Cardiac septum (tissue), 1 donor: ENCODE data around the gene PRR29. TPM values are rescaled to one million over a fixed set of nuclear protein-coding genes. Genes with fewer than 3 reads are reported as not detected.

Source experiments
- DNase-seq: peaks from one replicate; pipeline ENCODE4 v3.0.0-alpha.2; 2020; ENCODE audit warnings: low spot score
- intact Hi-C: fragments of 100-400 bp; cut with DNase I; formaldehyde crosslinking; loops from one replicate; pipeline ENCODE4 v1.14.0; 2022
- long read RNA-seq: library from polyadenylated mRNA; unstranded; transcript quantifications from one replicate; pipeline ENCODE4 v2.0.0, GENCODE V29; 2021
- total RNA-seq: library from RNA; stranded (reverse); fragmentation: NEBNext Ultra II Directional; extraction: Animal tissue kit (Norgen Biotek cat#: 25700); gene quantifications from one replicate; pipeline ENCODE4 v1.2.1, GENCODE V29; 2021
- donor health status: DM: no; HTN: no; CAD: no.

Gene PRR29
- 0.51 TPM for total RNA-seq
- long read RNA-seq, partial matches to known transcripts, result 1 of 1 reads
- long read RNA-seq, other reads (novel, unspliced or antisense), result 0 of 1 reads

GRCh38 chr17:63998050-63998720, at the start of gene PRR29:
Gene PRR29, plus strand, starts transcription at chr17:63998351. Its CDS starts 14 bp downstream, at chr17:63998365.
- no peak for DNase-seq
- intact Hi-C loops, result no loop called here

- intact Hi-C loops, result loop anchor here (5.0 kb wide), 1 partner anchor 39 kb away; no protein-coding TSS in a partner anchor
- DNase-seq, result no peak
Measured at GRCh38 chr17:63948521-63948920, 49.6 kb upstream of the PRR29 start.

- no peak for DNase-seq
- intact Hi-C loops, result loop anchor here (5.0 kb wide), 1 partner anchor 38 kb away; no protein-coding TSS in a partner anchor
Measured at GRCh38 chr17:63949576-63950250, 48.4 kb upstream of the PRR29 start.

- intact Hi-C loops, result no loop called here
- DNase-seq, result no peak
Measured at GRCh38 chr17:63950940-63951907, 46.9 kb upstream of the PRR29 start.

- intact Hi-C loops, result no loop called here
- DNase-seq, result no peak
Measured at GRCh38 chr17:63954402-63955063, 43.6 kb upstream of the PRR29 start.

- DNase-seq, result no peak
- intact Hi-C loops, result no loop called here
Measured at GRCh38 chr17:63955232-63955631, 42.9 kb upstream of the PRR29 start.

GRCh38 chr17:63955791-63956190, 42.4 kb upstream of the PRR29 start:
- intact Hi-C loops, result no loop called here
- DNase-seq, result no peak

GRCh38 chr17:63956296-63956920, 41.7 kb upstream of the PRR29 start:
- intact Hi-C loops, result no loop called here
- no peak for DNase-seq

- intact Hi-C loops, result no loop called here
- no peak for DNase-seq
Measured at GRCh38 chr17:63960006-63960405, 38.1 kb upstream of the PRR29 start.

- DNase-seq, result no peak
- intact Hi-C loops, result no loop called here
Measured at GRCh38 chr17:63960430-63960829, 37.7 kb upstream of the PRR29 start.

- intact Hi-C loops, result no loop called here
- DNase-seq, result peak; percentile 82
Measured at GRCh38 chr17:63961355-63962212, 36.6 kb upstream of the PRR29 start.

- DNase-seq, result no peak
- intact Hi-C loops, result no loop called here
Measured at GRCh38 chr17:63962298-63962744, 35.8 kb upstream of the PRR29 start.

- intact Hi-C loops, result no loop called here
- DNase-seq, result no peak
Measured at GRCh38 chr17:63963123-63963522, 35.0 kb upstream of the PRR29 start.

- intact Hi-C loops, result no loop called here
- DNase-seq, result no peak
Measured at GRCh38 chr17:63966646-63967264, 31.4 kb upstream of the PRR29 start.

- DNase-seq, result no peak
- intact Hi-C loops, result no loop called here
Measured at GRCh38 chr17:63967953-63968352, 30.2 kb upstream of the PRR29 start.

GRCh38 chr17:63969278-63969677, 28.9 kb upstream of the PRR29 start:
- DNase-seq, result no peak
- intact Hi-C loops, result no loop called here

- intact Hi-C loops, result no loop called here
- no peak for DNase-seq
Measured at GRCh38 chr17:63972796-63973195, 25.4 kb upstream of the PRR29 start, which contains the start of gene SCN4A. Gene SCN4A, minus strand, starts transcription at chr17:63972918. Its CDS starts 77 bp downstream, at chr17:63972841.
